GM19240 (cell line): ENCODE data around the gene SCGB2B2.
"Not testable (repeated sequence)": the region's sequence is repeated elsewhere in the genome, so short reads cannot be mapped to it uniquely, and the experiment has no call there.

ENCODE experiments used
- DNase-seq: peaks from one replicate; pipeline ENCODE4 v3.0.0; 2011; ENCODE audit warnings: low spot score; ENCODE audit not compliant: insufficient read length

Gene SCGB2B2, protein sequence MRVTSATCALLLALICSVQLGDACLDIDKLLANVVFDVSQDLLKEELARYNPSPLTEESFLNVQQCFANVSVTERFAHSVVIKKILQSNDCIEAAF

DNA sequence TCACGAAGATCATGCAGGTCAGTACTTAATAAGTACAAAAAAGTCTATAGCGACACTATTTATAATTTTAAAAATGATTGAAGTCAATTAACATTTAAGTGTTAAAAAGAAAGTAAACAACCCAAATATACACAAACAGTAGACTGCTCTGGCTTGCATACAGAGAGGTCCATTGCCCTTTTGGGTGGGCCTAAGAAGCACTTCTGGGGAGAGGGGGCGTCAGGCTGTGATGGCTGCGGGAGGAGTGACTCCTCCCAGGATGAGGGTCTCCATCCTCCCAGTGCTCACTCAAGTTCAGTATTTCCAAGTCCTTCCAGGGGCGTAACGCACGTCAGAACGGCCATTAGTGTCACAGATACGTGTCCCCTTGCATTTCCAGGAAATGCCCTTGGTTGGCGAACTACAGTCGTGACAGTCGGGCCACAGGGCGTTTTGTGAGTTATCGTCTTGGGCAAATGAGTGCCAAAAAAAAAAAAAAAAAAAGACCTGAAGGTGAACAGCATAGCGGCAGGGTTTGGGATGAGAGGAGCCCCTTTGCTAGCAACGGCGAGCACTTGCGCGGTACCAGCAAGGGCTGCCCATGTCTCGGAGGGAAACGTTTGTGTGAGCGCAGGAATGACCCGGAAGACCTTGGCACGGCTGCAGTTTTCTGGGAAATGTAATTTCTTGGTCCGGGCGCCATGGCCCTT lies at the start of gene SCGB2B2:
TSS of gene SCGB2B2 (minus strand) at position 463 of the 689 bp plus-strand sequence. CDS start 82,596 bp downstream, outside the sequence.
- peak; percentile 38 for DNase-seq

DNA sequence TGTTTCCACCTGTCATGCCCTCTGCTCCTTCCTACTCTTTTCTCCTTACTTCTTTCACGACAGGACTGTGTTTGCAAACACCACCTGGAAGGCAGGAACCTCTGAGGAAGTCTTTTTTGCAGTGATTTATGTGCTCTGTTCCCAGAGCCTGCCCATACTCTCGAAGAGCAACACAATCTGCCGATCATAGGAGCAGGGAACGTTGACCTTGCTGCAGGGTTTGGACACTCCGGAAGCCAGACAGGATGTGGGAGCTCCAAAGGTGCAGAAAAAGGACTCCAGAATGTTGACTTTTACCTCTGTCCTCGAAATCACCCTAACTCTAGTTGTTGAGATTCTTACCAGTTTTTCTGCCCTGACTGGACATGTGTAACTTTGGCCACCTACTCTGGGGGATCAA lies 48.4 kb upstream of the SCGB2B2 start:
- no peak for DNase-seq

DNA sequence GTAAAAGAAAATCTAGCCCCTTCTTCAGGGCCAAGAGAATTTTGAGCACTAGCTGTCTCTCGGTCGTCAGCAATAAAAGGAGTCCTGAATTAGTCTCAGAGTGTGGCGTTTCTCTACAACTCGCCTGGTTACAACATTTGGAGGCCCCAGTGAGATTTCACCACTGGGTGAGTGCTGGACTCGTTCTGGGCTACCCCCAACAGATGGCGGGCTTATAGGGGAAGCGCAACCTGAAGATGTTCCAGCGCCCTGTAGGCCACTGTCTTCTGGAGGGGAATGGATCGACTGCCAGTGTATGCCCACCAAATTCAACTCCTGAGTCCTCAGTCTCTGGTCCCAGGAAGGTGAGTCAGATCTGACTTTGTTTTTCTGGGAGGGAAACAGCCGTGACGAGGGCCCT lies 45.4 kb upstream of the SCGB2B2 start:
- no peak for DNase-seq

DNA sequence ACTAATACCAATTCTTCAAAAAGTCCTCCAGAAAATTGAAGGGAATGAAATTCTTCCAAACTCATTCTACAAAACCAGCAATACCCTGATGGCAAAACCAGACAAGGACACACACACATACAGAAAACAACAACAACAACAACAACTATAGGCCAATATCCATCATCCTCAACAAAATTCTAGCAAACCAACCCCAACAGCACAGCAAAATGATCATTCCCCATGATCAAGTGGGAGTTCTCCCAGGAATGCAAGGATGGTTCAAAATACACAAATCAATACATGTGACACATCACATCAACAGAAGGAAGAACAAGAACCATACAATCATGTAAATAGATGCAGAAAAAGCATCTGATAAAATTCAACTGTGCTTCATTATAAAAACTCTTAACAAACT lies 38.4 kb upstream of the SCGB2B2 start:
- DNase-seq = no peak

DNA sequence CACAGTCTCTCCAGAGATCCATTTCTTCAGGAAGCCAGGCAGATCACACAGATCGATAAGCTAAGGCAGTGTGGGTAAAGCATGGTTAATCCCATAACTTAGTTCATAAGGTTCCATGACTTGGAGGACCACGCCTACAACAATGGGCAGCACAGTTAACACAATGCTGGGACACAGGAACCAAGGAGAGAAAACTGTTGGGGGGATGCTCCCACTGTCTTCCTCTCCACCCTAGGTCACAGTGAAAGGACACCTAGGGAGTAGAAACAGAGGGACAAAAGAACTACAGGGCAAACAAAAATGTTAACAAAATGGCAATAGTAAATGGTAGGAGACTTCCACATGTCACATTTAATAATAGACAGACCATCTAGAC lies 36.3 kb upstream of the SCGB2B2 start:
- no peak for DNase-seq

DNA sequence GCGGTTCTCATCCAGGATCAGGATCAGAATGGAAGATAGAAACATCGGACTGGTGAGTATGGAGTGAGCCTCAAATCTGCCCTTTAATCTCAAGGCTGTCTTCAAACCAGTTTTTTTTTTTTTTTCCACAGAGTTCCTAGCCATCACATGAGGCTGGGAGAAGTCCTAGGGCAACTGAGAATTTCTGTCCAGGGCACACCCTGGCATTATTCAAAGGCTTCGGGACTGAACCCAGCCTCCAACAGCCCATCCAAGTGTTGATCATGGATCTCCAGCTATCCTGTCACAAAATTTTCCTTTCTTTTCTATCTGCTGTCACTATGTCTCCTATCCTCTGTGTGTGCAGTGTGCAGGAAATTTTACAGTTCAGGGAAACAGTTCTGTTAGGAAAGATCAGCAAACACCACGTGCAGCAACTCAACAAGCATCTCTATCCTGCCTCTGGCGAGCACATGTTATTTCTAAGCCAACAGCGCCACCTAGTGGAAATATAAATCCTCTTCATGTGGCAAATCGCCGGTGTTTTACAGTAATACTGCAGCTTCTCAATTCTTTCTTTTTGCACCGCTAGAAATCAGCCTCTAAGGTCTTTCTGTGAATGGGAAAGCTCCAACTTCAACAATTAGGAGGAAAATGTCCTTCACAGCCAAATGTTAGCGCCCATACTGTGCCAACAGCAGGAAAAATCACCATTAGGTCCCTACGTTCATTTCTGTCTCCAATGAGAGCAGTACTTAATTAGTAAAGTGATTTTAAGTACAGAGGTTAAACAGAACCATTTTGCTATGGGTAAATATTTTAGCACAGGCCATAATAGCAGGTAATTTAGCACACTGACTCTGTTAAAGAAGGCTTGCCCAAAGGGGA lies 35.7 kb upstream of the SCGB2B2 start:
- peak; percentile 22 for DNase-seq

DNA sequence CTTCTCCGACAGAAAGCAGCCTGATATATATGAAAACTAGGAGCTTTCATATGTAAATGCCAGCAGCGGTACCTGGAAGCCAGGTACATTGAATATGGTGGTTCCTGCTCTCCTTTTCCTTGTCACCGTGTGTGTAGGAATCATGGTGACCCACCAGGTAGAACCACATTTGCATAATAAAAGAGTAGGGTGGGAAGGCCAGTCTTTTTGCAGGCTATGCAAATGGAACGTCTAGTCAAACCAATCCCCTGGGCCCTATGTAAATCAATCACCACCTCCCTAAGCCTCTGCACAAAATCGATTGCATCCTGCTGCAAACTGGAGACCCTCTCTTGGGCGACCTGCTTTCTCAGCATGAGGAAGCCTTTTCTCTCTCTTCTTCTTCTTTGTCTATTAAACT lies 34.9 kb upstream of the SCGB2B2 start:
- no peak for DNase-seq

DNA sequence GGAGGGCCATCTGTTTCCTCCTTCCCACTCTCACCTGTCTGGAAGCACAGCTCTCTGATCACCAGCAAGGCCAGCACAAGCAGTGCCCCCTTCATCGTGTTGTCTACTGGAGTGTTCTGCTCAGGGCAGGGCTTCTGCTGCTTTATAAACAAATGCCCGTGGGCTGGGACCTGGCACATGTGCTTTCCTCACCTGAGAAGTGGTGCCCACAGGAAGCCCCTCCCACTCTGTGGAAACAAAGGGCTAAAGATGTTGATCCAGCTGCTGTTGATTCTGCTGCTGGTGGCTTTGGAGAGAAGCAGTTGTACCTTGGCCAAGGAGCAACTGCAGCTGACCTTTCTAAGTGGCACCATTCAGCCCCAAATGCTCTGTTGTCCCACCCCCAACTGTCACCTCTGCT lies 30.7 kb upstream of the SCGB2B2 start:
- no peak for DNase-seq

DNA sequence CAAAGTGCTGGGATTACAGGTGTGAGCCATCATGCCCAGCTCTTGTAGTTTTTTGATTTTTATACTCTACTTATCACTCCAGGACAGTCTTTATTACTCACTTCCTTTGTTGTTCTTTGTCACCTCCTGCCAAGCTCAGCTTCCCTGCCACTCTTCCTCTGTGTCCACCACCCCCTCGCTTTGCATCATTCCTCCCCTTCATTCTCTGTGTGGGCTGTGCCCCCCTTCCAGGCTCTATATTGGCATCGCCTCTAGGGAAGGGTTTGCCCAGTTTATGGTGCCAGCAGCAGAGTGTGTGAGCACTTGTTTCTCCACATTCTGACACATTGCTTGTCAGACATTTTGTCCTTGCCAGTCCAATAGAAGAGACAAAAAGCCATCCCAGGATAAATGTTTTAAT lies 15.6 kb upstream of the SCGB2B2 start:
- DNase-seq = no peak

DNA sequence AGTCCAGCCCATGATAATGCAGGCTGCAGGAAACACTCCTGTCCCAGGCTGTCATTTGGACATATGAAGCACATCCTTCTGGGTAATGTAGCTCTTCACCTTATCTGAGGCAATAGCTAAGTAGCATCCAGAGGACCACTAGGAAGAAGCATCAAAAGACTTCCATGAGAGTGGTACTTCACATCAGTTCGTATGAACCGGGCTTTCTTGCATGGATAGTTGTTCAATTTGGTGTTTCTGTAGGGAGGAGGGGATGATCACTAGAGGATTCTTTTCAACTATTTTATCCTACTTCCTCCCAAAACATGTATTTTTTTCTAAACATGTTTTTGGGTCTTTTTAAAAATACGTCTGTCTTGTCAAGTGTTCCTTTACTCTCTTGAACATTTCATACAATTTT lies 13.4 kb upstream of the SCGB2B2 start:
- no peak for DNase-seq

DNA sequence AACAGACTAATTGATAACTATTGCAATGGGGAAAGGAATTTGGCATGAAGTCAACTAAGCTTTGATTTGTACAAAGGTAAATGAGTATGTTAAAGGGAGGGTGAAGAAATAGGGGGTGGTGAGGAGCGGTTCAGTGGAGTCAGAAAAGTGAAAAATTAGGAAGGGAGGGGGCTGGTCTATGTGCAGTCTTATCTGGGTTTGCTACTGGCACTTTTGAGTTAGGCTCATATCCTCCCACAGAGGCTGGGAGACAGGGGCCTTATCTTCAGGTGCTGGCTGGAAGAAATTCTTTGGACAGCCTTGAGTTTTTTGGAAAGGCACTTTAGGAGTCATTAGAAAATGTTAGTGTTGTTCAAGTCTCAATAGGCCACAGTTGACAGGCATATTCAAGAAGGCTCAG lies 11.6 kb upstream of the SCGB2B2 start:
- no peak for DNase-seq

DNA sequence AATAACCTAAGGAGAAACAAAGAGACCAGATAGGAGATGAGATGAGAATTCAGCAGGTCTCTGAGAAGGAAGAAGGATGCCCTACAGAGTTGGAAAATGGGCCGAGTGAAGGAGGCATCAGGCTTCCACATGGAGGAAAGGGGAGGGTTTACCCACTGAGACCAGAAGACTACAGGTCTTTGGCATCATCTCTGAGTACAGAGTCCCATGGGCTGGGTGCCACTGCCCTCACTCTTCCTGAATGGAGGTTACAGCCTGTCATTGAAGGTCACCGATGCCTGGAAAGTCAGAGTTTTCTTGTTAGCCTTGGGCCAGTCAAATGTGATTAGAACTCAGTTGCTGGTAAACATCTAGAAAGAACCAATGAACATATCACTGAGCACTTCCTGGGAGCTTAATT lies 10.4 kb upstream of the SCGB2B2 start:
- no peak for DNase-seq

DNA sequence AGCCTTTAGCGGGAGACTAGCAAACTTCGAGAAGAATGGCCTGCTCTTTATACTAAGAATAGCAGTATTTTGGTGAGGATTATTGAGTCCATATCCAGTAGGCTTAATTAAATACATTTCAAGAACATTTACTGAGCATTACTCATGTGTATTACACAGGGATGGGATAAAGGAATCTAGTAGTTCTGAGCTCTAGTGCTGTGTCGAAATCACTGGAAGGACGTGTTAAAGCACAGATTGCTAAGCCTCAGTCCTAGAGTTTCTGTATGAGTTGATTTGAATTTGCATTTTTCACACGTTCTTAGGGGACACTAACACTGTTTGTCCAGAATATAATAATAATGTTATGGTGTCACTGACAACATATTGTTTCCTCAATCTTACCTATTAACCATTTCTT lies 9.5 kb upstream of the SCGB2B2 start:
- DNase-seq = no peak

DNA sequence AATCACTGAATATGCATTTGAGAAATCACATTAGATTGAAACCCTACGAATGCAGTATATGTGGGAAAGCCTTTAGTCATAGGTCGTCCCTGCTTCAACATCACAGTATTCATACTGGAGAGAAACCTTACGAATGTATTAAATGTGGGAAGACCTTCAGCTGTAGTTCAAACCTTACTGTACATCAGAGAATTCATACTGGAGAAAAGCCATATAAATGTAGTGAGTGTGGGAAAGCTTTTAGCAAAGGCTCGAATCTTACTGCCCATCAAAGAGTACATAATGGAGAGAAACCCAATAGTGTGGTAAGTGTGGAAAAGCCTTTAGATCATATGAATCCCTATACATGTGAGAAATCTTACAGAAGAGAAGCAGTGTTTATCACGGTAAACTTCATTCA lies 8.3 kb upstream of the SCGB2B2 start:
- not testable (repeated sequence) for DNase-seq

DNA sequence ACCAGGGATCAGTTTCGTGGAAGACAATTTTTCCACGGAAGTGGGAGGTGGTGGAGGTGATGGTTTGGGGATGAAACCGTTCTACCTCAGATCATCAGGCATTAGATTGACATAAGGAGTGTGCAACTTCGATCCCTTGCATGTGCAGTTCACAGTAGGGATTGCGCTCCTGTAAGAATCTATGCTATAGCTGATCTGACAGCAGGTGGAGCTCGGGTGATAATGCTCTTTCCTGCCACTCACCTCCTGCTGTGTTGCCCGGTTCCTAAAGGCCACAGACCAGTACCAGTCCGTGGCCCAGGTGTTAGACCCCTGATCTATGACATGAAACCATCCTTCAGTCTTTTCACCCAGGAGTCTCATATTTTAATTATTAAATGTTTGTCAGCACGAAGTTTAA lies 4.5 kb upstream of the SCGB2B2 start:
- no peak for DNase-seq

DNA sequence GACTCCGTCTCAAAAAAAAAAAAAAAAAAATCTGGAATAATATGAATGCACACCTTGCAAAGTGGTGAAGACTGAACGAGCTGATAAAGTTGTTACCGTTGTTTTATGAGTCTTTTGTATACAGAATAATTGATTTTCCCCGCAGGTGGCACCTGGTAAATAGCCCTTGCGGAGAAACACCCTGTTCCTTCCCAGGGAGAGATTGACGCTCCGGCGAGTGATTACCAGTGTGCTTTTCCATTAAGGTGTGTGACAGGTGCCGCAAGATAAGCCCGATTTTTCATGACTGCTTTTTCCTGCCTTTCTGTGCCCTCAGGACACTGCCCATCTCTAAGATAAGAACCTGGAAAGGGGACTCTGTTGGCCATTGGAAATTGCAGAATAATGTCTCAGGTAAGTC lies 1.5 kb upstream of the SCGB2B2 start:
- no peak for DNase-seq

DNA sequence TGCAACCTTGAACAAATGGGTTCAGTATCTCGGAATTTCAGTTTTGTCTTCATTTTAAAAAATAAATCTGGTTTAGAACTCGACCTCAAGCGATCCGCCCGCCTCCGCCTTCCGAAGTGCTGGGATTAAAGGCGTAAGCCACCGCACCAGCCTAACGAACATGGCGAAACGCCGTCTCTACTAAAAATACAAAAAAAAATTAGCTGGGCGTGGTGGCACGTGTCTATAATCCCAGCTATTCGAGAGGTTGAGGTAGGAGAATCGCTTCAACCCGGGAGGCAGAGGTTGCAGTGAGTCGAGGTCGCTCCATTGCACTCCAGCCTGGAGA lies 1.1 kb upstream of the SCGB2B2 start:
- DNase-seq = no peak

DNA sequence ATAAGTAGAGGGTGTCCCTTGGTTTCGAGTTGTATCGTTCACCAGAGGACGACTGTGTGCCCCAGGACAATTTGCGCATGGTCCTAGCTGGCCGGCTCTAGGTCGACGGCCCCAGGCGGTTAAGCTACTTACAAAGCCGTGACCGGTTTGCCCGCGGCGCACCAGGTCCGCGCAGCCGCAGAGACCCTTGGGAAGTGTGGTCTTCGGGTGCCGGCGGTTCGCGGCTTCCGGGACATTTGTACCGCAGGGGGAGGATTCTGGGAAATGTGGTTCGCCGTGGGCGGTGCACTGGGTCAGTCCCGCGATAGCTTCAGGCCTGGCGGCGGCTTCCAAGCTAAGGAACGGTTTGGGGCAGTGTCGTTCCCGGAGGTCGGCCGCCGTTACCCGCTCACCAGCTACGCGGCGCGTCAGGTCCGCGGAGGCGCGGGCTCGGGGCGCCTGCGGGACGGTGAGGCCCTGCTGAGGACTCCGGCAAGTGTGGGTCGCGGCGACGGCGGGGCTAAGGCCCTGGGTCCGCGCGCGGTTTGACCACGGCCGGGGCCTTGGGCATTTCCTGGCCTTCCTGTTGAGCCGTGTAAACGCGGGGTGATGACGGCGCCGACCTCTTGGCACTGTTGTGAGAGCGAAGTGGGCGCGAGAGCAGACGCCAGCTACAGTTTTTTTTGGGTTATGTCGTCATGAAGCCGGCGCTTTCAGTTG lies 576 bp upstream of the SCGB2B2 start, which contains the start of gene ZNF302:
TSS of gene ZNF302 (plus strand) at position 293 of the 699 bp plus-strand sequence. CDS start 1,127 bp downstream, outside the sequence.
- DNase-seq = peak; percentile 81

DNA sequence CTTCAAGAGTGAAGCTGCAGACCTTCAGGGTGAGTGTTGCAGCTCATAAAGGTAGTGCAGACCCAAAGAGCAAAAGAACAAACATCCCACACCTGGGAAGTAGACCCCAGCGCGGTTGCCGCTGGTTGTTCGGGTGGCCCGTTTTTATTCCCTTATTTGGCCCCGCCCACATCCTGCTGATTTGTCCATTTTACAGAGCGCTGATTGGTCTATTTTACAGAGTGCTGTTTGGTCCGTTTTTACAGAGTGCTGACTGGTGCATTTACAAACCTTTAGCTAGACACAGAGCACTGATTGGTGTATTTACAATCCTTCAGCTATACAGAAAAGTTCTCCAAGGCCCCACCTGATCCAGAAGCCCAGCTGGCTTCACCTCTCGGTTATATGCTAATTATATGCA lies 1.0 kb downstream of the SCGB2B2 start:
- no peak for DNase-seq

DNA sequence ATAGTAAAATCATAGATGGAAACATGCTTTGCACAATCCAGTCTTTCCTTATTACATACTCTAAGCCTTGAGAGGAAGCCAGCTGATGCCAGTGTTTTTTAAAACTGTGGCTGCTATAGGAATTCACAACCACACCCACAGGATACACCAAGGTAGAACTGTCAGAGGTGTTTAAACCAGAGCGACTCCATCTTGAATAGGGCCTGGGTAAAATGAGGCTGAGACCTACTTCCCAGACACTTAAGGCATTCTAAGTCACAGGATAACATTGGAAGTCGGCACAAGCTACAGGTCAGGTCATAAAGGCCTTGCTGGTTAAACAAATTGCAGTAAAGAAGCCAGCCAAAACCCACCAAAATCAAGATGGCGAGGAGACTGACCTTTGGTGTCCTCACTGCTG lies 1.7 kb downstream of the SCGB2B2 start:
- no peak for DNase-seq

DNA sequence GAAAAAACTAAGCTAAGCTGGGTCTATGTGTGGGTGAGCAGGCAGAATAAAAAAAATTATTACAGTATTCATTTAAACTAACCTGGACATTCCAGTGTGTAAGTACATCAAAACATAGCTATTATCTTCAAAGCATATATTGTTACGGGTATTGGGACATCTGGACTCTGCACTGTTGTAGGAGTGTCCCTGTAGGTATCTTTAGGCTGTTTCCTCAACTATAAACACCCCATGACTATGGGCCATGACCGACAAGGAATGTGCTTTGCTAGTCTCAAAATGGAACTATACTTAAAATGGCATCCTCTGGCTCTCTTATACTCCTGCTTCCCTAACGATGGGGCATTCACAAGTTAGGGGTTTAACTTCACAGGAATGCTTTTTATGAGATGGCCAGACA lies 3.4 kb downstream of the SCGB2B2 start:
- DNase-seq = no peak

DNA sequence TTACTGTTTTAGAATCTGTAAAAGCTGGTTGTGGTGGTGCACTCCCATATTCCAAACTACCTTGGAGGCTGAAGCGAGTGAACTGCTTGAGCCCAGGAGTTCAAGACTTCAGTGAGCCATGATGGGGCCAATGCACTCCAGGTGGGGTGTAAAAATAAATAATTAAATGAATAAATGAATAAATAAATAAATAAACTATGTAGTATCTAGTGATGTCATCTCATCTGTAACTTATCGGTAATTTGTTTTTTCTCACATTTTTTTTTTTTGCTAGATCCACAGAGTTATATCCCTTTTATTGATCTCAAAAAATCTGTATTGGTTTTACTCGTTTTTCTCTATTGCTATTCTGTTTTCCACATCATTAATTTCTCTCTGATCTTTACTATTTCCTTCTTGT lies 5.0 kb downstream of the SCGB2B2 start:
- no peak for DNase-seq
